Fibroblast of upper back skin (primary cell): ENCODE data around the gene TTLL8.
A peak's percentile ranks its signal among the peaks of the same experiment; 100 is the strongest.

Experiments used
- DNase-seq: peaks from one replicate; pipeline ENCODE4 v3.0.0-alpha.2; 2013

The TTLL8 gene

GRCh38 chr22:49979587-49980264, 78.4 kb downstream of the TTLL8 start:
- no peak for DNase-seq

GRCh38 chr22:49977578-49977977, 80.5 kb downstream of the TTLL8 start:
- no peak for DNase-seq

GRCh38 chr22:49976439-49977175, 81.5 kb downstream of the TTLL8 start:
- no peak for DNase-seq

GRCh38 chr22:49975543-49976389, 82.3 kb downstream of the TTLL8 start:
- DNase-seq, result no peak

GRCh38 chr22:49973018-49973961, 84.8 kb downstream of the TTLL8 start:
- no peak for DNase-seq

- no peak for DNase-seq
Observed at GRCh38 chr22:49972163-49973017, 85.7 kb downstream of the TTLL8 start.

GRCh38 chr22:49971232-49972162, 86.6 kb downstream of the TTLL8 start:
- DNase-seq, result no peak

GRCh38 chr22:49970528-49971231, 87.4 kb downstream of the TTLL8 start:
- peak; percentile 93 for DNase-seq

- no peak for DNase-seq
Observed at GRCh38 chr22:49969751-49970527, 88.2 kb downstream of the TTLL8 start.

- DNase-seq, result no peak
Observed at GRCh38 chr22:49968831-49969661, 89.1 kb downstream of the TTLL8 start.
